NCI-H1048 (cell line): ENCODE data around the gene PRR20D.
"Not testable (repeated sequence)": the region's sequence is repeated elsewhere in the genome, so short reads cannot be mapped to it uniquely, and the experiment has no call there.

ENCODE experiments used
- DNase-seq: peaks from one replicate; lab custom pipeline; 2025; lab: John Stamatoyannopoulos, UW

Gene PRR20D

DNA sequence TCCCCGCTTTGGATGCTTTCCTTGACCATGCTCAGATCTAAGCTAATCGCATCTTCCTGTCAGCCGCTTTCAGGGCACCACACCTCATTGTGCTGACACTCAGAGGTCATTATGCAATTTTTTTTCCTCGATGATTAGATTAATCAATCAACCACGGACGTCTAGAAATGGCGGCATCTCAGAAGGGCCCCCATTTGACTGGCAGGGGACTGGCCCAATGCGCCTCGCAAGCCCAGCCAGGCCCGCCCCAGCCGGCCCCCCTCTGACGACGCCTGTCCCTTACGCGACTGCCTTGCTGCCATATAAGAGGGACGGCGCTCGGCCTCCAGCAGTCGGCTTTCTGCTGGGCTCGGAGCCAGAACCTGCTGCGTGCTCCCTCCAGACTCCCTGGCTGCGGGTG, at the start of gene PRR20D:
Gene PRR20D, plus strand, starts transcription at position 301 of the 400 bp plus-strand sequence. CDS start 387 bp downstream, outside the sequence.
- DNase-seq, result not testable (repeated sequence)

DNA sequence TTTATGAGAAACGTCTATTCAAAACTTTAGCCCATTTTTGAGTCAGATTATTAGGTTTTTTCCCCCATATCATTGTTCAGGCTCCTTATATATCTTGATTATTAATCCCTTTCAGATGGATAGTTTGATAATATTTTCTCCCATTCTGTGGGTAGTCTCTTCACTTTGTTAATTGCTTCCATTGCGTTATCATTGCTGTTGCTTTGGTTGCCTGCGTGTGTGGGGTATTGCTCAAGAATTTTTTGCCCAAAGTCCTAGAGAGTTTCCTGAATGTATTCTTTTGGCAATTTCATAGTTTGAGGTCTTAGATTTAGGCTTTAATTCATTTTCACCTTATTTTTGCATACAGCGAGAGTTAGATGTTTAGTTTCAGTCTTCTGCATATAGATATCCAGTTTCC, 45.5 kb upstream of the PRR20D start:
- DNase-seq, result no peak

DNA sequence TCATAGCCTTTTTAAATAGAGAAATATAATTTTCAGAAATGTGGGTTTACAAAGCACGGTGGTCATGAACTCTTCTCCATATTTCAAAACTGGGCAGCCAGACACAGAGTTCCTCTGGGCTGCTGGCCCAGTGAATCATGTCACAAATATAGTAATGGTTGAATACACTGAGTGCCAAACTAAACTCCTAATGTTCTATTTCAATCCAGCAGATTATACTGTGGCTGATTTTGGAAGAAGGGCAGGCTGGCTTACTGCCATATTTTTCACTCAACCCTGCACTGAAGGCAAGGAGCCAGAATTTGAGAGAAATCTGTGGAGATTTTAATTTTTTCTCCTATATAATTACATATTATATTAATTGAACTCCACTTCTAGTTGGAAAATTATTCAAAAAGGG, 36.8 kb upstream of the PRR20D start:
- DNase-seq, result no peak

DNA sequence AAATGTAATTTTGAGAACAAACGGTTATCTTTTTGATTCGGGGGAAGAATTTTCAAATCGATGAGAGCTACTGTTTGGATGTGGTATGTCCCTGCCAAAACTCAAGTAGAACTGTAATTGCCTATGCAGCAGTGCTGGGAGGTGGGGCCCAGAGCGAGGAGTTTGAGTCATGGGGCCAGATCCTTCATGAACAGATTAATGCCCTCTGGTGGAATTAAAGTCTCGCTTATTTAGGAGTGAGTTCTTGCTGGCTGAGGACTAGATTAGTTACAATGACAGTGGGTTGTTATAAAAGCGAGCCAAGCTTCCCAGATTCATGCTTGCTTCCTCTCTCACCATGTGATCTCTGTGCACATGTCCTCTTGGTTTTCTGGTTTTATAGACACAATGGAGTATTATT, 31.5 kb upstream of the PRR20D start:
- no peak for DNase-seq

DNA sequence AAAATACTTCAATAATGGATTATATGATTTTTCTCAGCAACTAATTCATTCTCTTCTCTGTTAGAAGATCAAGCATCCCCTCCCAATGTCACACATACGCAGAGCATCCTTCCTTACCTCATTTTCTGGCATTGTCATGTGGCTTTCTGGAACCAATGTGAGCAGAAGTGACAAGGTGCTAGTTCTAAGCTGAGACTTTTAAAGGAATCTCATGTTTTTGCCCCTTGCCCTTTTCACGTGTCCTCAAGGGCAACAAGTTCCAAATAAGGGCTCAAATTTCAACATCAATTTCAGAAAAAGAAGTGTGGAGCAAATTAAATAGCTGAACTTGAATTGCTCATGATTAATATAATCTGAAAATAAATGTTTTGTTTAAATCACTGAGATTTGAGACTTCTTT, 24.3 kb upstream of the PRR20D start:
- no peak for DNase-seq

DNA sequence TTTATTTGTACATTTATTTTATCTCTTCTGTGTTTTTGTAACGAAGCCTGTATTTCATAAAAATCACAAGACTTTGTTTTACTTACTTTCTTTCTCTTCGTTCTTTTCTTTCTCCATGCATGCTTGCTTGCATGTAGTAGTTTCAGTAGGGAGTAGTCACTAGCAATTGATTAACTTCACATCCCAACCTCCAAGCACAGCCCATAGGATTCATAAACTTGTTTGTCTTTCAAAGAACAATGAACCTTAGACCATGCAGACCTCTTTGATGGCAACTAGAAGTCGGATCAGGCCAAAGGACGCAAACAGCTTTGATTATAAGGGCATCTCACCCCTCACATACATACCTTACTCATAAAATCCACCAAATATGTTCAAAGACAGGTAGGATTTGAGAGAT, 22.8 kb upstream of the PRR20D start:
- DNase-seq, result no peak

DNA sequence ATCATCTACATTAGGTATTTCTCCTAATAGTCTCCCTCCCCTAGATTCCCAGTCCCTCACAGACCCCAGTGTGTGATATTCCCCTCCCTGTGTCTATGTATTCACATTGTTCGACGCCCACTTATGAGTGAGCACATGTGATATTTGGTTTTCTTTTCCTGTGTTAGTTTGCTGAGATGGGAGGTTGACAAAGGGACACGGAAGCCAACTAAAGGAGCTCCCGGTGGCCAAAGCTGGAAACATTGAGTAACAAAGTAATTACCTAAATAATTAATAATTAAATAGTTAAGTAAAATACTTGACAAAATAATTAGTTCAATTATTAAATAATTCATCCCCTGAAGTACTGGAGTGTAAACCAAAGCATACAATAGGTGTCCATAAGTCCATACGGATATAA, 21.4 kb upstream of the PRR20D start:
- no peak for DNase-seq

DNA sequence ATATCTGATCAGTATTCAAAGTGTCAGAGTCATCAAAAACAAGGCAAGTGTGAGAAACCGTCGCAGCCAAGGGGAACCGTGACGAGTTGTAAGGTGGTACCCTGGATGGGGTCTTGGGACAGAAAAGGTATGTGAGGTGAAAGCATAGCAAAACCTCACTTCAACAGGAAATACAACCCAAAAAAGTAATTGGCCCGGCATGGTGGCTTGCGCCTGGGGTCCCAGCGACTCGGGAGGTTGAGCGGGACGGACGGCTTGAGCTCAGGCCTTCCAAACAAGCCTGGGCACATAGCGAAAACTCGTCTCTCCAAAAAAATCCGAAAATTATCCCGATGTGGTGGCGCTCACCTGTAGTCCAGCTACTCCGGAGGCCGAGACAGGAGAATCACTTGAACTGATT, 20.7 kb upstream of the PRR20D start:
- not testable (repeated sequence) for DNase-seq

DNA sequence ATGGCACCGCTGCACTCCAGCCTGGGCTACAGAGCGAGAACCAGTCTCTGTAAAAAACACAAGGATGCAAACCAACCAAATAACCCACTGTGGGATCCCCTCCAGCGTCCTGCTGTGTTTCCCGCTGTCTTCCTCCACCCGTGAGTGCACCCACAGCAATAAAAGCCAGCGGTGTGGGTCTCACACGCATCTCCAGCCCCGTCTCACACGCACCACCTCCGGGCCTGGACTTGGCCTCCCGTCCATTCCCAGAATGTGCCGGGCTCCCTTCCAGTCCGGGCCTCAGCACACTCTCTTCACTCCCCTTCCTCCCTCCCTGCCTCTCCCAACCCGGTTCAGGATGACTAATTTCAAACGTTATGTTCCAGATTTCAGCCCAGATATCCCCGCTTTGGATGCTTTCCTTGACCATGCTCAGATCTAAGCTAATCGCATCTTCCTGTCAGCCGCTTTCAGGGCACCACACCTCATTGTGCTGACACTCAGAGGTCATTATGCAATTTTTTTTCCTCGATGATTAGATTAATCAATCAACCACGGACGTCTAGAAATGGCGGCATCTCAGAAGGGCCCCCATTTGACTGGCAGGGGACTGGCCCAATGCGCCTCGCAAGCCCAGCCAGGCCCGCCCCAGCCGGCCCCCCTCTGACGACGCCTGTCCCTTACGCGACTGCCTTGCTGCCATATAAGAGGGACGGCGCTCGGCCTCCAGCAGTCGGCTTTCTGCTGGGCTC, 20.0 kb upstream of the PRR20D start, which contains the start of gene PRR20A:
Gene PRR20A, plus strand, starts transcription at position 684 of the 734 bp plus-strand sequence. CDS start 387 bp downstream, outside the sequence.
- not testable (repeated sequence) for DNase-seq

DNA sequence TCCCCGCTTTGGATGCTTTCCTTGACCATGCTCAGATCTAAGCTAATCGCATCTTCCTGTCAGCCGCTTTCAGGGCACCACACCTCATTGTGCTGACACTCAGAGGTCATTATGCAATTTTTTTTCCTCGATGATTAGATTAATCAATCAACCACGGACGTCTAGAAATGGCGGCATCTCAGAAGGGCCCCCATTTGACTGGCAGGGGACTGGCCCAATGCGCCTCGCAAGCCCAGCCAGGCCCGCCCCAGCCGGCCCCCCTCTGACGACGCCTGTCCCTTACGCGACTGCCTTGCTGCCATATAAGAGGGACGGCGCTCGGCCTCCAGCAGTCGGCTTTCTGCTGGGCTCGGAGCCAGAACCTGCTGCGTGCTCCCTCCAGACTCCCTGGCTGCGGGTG, 13.2 kb upstream of the PRR20D start, which contains the start of gene PRR20B:
Gene PRR20B, plus strand, starts transcription at position 301 of the 400 bp plus-strand sequence. CDS start 387 bp downstream, outside the sequence.
- not testable (repeated sequence) for DNase-seq

DNA sequence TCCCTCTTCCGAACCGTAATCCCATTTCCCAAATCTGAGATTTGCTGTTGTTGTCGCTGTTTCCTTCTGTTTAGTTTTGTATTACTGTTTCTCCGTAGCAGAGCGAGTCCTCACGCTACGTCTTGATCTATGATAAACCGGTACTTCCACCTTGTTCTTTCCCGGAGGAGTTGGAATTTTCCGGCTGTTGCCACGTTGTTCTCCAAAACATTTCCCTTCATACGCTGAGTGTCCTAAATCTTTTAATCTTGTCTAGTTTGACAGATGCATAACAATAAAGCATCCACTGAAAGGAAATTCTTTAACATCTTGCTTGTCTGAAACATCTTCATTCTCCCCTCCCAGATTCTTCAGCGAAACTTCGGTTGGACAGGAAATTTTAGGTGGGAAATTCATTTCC, 12.3 kb upstream of the PRR20D start:
- not testable (repeated sequence) for DNase-seq

DNA sequence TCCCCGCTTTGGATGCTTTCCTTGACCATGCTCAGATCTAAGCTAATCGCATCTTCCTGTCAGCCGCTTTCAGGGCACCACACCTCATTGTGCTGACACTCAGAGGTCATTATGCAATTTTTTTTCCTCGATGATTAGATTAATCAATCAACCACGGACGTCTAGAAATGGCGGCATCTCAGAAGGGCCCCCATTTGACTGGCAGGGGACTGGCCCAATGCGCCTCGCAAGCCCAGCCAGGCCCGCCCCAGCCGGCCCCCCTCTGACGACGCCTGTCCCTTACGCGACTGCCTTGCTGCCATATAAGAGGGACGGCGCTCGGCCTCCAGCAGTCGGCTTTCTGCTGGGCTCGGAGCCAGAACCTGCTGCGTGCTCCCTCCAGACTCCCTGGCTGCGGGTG, 6.7 kb upstream of the PRR20D start, which contains the start of gene PRR20C:
Gene PRR20C, plus strand, starts transcription at position 301 of the 400 bp plus-strand sequence. CDS start 387 bp downstream, outside the sequence.
- DNase-seq, result not testable (repeated sequence)

DNA sequence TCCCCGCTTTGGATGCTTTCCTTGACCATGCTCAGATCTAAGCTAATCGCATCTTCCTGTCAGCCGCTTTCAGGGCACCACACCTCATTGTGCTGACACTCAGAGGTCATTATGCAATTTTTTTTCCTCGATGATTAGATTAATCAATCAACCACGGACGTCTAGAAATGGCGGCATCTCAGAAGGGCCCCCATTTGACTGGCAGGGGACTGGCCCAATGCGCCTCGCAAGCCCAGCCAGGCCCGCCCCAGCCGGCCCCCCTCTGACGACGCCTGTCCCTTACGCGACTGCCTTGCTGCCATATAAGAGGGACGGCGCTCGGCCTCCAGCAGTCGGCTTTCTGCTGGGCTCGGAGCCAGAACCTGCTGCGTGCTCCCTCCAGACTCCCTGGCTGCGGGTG, 6.5 kb downstream of the PRR20D start, which contains the start of gene PRR20E:
Gene PRR20E, plus strand, starts transcription at position 301 of the 400 bp plus-strand sequence. CDS start 387 bp downstream, outside the sequence.
- DNase-seq, result not testable (repeated sequence)

DNA sequence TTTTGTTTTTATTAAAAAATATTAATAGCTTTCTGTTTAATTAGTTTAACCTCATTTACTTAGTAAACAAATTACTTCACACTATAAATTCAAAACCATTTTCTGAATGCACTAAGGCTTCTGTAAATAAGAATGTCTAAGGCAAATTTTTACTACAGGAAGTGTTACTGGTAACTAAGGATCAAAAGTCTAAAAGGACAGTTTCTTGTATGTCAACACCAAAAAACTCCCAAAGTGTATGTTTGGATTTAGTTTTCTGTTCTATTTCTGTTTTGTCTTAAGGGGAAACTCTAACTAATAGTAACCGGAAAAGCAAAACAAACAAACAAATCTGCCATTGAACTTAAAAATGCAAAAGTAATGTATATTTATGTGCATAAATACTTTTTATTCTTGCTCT, 31.2 kb downstream of the PRR20D start:
- DNase-seq, result no peak

DNA sequence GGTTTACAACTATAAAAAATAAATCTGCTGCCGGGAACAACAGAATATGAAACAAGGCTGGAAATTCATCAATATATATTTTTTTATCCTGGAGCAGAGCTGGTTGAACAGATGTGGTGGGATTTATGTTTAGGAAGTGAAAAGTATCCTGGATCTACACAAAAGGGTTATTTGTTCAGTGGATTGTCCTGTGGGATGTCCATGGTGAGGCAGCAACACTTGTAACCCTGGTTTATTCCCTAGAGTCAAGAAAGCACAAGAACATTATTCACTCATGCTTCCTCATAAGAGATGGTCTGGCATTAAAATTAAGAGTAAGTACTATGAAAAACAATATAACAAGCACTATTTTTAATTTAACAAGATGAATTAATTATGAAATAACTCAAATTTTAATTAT, 52.6 kb downstream of the PRR20D start:
- no peak for DNase-seq
